Stimulated activated naive CD8-positive, alpha-beta T cell treated with anti-CD3 and anti-CD28 coated beads, Interleukin-15, Interleukin-2, amounts not matched to agents 100 U/mL and 50 U/mL, for 24 hours (primary cell): ENCODE measurements around the gene CCPG1.
"Not testable (repeated sequence)": the region's sequence is repeated elsewhere in the genome, so short reads cannot be mapped to it uniquely, and the experiment has no call there.

Experiments
- ATAC-seq: fragments of 150-1000 bp; cut with Tn5 transposase; one replicate; pipeline ENCODE4 v1.10.0; 2021
- DNase-seq: peaks from one replicate; pipeline ENCODE4 v3.0.0; 2021

The CCPG1 gene, protein sequence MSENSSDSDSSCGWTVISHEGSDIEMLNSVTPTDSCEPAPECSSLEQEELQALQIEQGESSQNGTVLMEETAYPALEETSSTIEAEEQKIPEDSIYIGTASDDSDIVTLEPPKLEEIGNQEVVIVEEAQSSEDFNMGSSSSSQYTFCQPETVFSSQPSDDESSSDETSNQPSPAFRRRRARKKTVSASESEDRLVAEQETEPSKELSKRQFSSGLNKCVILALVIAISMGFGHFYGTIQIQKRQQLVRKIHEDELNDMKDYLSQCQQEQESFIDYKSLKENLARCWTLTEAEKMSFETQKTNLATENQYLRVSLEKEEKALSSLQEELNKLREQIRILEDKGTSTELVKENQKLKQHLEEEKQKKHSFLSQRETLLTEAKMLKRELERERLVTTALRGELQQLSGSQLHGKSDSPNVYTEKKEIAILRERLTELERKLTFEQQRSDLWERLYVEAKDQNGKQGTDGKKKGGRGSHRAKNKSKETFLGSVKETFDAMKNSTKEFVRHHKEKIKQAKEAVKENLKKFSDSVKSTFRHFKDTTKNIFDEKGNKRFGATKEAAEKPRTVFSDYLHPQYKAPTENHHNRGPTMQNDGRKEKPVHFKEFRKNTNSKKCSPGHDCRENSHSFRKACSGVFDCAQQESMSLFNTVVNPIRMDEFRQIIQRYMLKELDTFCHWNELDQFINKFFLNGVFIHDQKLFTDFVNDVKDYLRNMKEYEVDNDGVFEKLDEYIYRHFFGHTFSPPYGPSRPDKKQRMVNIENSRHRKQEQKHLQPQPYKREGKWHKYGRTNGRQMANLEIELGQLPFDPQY

DNA sequence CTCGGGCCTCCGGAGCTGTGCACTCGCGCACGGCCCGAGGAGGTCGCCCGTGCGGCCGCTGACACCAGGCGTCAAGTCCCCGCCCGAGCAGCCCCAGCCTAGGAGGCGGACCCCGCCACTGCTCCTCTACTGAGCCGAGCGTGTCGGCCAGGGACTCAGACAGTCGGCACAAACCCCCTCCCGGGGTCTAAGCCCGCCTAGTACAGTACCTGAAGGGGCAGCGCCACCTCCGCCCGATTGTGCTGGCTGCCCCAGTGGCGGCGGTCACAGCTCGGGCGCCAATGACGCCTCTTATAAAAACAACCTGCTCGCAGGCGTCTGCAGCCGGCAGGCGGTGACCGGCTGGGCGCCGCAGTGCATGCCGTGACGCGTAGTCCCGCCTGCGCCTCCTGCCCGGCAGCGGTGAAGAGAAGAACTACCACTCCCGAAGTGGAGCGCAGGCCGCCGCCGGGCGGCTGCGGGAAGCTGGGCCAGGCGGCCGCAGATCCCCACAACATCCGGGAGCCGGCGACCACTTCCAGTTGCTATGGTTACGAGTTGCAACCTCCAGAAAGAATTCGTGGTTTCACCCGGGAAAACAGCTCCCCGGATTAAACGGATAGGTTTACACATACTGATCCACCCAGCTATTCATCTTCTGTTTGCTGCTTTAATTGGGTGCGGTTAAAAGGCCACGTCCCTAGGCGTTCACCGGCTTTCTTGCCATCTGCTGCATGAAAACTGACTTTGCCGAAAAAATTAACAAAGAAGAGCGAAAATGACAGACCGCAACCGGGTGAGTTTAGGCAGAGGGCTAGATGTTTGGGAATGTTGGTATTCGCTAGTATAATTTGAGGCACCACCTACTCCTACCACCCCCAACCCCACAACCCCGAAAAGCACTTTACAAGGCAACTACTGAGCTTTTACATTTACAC is at the start of gene CCPG1, which contains the start of gene PIERCE2:
Gene CCPG1 (minus strand): TSS at position 348 of the 917 bp plus-strand sequence. CDS start 18,935 bp downstream, outside the sequence.
Gene PIERCE2 (plus strand): TSS at position 484 of the 917 bp plus-strand sequence. CDS start 274 bp downstream, at position 758.
- peak; percentile 97 for ATAC-seq
- peak; percentile 89 for DNase-seq

DNA sequence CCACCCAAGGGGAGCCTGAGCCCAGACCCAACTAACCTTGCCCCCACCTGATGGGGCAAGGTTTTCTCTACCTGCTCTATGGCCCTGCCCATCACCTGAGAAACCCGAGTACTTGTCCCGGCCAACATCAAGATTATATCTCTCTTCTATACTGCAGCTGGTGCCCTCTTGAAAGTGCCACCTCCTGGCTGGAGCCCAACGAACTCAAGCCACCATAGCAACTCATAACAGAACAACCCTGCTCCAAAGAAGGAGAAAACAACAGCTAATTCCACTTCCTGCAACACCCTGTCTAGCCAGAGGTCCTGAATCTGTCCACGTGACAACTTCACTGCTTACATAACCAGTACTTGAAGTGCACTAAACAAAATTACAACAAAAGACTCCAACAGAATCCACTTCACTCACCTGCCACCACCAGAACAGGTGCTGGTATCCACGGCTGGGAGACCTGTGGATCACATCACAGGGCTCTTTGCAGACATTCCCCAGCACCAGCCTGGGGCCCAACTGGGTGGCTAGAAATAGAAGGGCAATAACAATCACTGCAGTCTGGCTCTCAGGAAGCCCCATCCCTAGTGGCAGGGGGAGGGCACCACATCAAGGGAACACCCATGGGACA is 49.4 kb upstream of the CCPG1 start:
- no peak for DNase-seq
- ATAC-seq = no peak

DNA sequence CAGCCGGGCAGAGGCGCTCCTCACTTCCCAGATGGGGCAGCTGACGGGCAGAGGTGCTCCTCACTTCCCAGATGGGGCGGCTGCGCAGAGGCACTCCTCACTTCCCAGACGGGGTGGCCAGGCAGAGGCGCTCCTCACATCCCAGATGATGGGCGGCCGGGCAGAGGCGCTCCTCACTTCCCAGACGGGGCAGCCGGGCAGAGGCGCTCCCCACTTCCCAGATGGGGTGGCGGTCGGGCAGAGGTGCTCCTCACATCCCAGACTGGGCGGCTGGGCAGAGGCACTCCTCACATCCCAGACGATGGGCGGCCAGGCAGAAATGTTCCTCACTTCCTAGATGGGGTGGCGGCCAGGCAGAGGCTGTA is 38.9 kb upstream of the CCPG1 start:
- not testable (repeated sequence) for ATAC-seq, DNase-seq

DNA sequence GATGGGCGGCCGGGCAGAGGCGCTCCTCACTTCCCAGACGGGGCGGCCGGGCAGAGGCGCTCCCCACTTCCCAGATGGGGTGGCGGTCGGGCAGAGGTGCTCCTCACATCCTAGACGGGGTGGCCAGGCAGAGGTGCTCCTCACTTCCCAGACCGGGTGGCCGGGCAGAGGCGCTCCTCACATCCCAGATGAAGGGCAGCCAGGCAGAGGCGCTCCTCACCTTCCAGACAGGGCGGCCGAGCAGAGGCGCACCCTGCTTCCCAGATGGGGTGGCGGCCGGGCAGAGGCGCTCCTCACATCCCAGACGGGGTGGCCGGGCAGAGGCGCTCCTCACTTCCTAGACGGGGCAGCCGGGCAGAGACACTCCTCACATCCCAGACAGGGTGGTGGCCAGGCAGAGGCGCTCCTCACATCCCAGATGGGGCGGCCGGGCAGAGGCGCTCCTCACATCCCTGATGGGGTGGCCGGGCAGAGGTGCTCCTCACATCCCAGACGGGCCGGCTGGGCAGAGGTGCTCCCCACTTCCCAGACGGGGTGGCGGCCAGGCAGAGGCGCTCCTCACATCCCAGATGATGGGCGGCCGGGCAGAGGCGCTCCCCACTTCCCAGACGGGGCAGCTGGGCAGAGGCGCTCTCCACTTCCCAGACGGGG is 38.3 kb upstream of the CCPG1 start:
- not testable (repeated sequence) for ATAC-seq, DNase-seq

DNA sequence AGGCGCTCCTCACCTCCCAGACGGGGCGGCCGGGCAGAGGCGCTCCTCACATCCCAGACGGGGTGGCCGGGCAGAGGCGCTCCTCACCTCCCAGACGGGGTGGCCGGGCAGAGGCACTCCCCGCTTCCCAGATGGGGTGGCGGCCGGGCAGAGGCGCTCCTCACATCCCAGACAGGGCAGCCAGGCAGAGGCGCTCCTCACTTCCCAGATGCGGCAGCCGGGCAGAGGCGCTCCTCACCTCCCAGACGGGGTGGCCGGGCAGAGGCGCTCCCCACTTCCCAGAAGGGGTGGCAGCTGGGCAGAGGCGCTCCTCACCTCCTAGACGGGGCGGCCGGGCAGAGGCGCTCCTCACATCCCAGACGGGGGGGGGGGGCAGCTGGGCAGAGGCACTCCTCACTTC is 37.8 kb upstream of the CCPG1 start:
- not testable (repeated sequence) for DNase-seq, ATAC-seq

DNA sequence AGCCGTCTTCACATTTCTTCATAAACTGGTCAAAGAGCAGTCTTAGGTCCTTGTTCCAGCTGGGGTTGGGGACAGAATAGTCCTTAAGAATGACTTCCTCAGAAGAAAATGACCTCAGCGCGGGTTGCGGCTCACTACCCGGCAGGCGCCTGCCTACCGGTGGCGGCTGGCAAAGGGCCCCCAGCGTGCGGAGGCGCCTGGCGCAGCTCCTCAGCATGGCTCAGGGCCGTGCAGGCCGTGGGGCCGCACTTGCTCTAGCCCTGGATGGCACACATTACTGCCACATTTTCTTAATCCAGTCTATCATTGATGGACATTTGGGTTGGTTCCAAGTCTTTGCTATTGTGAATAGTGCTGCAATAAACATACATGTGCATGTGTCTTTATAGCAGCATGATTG is 35.0 kb upstream of the CCPG1 start:
- not testable (repeated sequence) for DNase-seq, ATAC-seq

DNA sequence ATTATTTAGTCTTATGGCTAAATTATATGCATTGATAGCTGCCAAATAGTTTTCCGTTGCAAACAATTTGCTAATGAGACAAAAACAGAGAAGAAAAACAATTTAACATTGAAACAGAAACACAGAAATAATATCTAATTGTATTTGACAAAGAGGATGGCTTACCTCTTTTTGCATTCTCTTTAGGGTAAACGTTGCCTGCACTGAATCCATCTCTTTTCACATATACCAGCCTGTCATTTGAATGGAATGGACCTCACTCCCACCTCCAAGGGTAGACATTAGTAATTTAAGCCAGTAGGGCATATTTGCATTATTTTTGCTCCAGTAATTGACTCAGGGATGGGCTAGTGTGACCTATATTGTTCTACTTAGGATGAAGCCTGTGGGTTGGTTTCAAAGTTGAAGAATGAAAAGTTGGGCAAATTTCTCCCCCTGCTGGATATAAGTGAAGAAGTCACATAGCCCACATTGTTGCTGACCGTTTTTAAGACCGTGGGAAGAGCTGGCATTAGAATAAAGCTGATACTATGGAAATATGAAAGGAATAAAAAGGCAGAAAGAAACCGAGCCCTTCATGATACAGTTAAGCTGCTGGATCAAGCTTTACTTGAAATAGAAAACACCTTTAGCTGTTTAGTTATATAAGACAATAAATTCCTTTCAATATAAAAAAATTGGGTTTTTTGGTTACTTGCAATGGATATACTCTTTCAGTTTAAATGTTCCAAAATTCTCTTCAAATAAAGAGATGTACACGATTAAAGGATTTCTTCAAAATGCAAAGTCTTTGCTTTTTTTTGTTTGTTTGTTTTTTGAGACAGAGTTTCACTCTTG is 27.0 kb upstream of the CCPG1 start:
- DNase-seq = no peak
- ATAC-seq = peak; percentile 63

DNA sequence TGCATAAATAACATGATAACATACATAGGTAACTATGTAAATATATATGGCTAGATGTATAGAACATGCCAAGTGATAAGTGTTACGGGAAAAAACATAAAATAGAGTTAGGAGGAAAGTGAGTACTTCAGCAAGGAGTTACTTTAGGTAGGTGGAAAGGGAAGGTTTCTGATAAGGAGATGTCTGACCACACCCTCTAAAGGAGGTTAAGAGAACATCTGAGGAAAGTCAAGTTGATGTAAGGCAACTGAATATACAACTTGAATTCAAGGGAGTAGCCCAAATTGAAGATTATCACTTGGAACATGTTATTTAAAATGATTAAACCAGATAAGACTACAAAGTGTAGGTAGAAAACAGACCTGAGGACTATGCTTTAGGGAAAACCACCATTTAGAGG is 13.9 kb upstream of the CCPG1 start:
- ATAC-seq = no peak

DNA sequence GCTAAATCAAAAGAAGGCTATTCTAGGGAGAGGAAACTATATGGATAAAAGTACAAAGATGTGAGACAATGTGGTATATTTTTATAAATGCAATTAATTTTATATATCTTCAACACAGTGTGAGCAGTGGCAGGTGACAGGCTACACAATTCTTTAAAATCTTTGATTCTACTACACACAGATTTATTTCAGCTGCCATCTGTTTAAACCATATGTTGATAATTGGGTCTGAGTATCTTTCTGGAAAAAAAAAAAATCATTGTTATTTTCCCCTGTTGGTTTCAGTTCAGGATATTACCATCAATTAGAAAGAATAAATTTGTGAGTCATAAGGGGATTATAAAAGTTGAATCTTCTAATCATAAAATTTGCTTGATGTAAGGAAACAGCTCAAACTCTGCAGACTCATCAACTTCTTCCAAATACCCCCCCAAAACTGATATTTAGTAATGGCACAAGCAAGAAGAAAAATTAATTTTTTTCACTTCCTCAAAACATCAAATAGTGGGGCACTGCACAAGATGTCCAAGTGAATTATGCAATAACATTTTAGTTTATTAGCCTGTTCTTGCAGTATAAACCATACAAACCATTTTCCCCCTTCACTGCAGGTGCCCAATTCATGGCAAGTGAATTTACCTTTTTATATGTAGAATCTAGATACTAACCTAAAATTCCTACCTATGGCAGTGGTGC is 12.2 kb upstream of the CCPG1 start:
- DNase-seq = no peak
- no peak for ATAC-seq

More for the DNA sequence above, 13.9 kb upstream of the CCPG1 start:
- DNase-seq = no peak

DNA sequence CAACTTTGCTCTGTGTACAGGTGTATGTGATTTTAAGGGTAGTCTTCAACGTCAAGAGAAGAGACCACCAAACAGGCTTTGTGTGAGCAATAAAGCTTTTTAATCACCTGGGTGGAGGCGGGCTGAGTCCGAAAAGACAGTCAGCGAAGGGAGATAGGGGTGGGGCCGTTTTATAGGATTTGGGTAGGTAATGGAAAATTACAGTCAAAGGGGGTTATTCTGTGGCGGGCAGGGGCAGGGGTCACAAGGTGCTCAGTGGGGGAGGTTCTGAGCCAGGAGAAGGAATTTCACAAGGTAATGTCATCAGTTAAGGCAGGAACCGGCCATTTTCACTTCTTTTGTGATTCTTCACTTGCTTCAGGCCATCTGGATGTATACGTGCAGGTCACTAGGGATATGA is 9.5 kb upstream of the CCPG1 start:
- not testable (repeated sequence) for ATAC-seq, DNase-seq

DNA sequence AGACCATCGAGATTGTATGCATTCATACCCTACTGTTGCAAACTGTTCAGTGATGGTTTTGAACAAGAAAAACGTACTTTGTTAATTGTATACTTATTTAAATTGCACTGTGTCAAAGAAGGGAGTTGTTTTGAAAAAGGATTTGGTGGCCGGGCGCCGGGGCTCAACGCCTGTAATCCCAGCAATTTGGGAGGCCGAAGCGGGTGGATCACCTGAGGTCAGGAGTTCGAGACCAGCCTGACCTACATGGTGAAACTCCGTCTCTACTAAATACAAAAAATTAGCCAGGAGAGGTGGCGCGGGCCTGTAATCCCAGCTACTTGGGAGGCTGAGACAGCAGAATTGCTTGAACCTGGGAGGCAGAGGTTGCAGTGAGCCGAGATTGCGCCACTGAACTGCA is 817 bp upstream of the CCPG1 start:
- ATAC-seq, DNase-seq: not testable (repeated sequence)

DNA sequence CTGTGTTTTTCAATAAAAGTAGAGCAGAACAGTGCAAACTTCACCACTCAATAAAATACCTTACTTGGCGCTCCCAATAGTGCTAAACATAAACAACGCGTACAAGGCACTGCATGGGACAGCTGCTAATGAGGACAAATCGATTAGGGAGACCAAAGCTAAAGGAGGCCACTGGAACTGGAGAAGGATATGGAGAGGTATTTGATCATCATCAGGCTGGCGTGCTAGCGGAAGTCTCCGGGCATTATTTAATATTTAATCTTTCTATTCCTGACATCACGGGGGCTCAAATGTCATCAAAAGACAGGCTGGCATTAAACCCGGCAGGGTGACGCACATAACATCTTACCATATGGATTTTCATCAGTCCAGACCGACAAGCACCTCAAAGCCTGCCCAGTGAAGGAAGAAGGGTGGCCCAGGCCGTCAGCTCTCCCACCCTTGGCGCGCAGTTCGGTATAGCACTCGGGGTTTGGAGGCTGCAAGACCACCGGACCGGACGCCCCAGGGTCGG is 604 bp downstream of the CCPG1 start:
- no peak for DNase-seq

DNA sequence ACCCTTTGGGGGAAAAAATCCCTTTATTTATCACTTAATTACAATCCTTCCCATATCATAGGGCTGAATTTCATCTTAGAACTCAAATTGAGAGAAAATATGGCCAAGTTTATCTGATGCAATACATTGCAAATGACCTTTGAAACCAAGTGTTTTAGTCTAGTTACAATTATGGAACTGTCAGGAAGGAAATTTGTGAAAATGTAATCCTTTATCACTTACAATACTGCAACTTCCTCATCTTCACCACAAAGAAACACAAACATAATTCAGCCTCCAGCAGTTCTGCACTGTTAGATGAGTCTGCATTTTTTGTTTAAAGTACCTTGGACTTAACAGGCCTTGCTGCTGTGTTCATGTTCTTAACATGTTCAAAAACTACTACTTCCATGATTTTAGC is 4.6 kb downstream of the CCPG1 start:
- ATAC-seq (no peak), DNase-seq (no peak)

More for the DNA sequence above, 604 bp downstream of the CCPG1 start:
- no peak for ATAC-seq

DNA sequence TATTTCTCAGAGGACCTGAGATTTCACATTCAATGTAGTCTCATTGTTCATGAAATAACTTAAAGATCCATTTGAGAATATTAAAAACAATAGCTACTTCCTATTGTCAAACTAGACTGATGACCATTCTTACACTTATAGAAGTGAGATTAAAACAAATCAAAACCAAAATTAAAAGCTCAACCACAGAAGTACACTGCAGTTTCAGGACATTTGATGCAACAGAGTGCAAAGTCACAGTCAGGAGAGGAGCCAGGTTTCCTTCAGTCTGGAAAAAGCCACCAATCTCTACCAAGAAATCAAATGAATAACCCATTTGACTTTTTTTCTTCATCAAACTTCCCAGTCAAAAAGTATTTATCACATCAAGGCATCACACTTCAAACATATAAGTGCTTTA is 5.5 kb downstream of the CCPG1 start:
- ATAC-seq = no peak
- no peak for DNase-seq

DNA sequence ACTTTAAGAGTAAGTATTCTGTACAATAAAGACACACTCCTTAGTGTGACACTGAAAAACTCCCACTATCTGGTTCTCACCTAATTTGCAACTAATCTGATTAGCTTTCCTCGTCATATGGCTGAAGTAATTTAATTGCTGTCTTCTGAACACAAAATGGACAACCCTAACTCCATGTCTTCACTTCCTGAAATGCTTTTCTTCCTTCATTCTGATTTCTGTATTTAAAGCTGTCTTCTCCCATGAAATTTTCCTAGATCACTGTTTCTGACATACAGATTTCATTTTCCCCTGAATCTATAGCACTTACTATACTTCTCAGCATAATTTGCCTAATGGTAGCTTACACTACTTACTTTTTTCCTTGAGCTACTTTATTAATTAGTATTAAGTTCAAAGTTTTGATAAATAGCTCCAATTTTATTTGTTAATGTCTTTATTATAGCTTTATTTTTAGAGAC is 6.3 kb downstream of the CCPG1 start:
- no peak for ATAC-seq

DNA sequence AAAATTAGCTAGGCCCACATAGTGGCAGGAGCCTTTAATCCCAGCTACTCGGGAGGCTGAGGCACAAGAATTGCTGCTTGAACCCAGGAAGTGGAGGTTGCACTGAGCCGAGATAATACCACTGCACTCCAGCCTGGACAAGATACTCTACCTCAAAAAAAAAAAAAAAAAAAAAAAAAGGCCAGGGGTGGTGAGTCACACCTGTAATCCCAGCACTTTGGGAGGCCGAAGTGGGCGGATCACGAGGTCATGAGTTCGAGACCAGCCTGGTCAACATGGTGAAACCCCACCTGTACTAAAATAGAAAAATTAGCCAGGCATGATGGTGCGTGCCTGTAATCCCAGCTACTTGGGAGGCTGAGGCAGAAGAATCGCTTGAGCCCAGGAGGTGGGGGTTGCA is 8.1 kb downstream of the CCPG1 start:
- not testable (repeated sequence) for ATAC-seq

More for the DNA sequence above, 6.3 kb downstream of the CCPG1 start:
- DNase-seq = no peak

DNA sequence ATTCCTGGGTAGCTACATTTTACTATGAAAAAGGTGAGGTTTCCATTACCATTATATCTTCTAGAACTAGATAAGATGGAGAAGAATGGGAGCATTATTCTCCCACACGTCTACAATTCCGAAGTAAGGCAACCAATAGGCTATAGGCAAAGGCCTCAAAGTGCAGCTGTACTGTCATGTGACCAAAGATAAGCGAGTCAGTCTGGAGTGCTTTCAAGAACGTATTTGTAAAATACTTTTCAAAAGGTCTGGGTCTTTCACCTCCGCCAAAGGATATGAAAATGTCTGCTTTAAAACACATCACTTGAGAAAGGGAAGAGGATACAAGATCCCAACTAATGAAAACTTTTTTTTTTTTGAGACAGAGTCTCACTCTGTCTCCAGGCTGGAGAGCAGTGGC is 9.9 kb downstream of the CCPG1 start:
- ATAC-seq = no peak
- no peak for DNase-seq

More for the DNA sequence above, 8.1 kb downstream of the CCPG1 start:
- not testable (repeated sequence) for DNase-seq

DNA sequence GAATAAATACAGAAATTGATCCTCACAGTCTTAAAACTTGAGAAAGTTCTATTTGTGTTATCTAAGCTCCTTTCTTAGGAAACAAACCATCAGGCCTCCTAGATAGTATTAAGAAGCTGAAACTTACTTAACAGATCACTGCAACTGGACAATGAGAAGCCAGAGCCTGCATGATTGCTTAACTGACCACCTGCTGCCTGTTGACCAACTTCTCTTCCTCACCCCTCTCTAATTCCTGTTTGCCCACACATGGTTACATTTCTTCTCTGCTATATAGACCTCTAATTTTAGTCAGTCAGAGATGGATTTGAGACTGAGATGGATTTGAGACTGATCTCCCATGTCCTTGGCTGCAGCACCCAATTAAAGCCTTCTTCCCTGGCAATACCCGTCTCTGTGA is 13.5 kb downstream of the CCPG1 start:
- ATAC-seq (no peak), DNase-seq (no peak)

DNA sequence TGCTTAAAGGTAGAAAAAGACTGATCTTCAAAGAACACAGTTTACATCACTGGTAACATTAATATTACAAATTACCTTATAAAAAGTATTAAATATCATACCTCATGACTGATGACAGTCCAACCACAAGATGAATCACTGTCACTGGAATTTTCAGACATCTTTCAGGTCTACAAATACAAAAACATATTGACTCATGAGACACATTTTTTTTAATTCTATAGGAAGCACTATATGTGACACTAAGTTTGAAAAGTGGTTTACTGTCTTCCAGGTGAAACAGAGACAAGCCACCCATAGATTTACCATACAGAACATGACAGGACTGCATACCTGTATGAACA is 18.9 kb downstream of the CCPG1 start:
- peak; percentile 46 for ATAC-seq
- no peak for DNase-seq
